NCI-H2107 (cell line): ENCODE data around the gene HNF1B.

ENCODE experiments used
- DNase-seq: peaks from one replicate; lab custom pipeline; 2025; lab: John Stamatoyannopoulos, UW

HNF1B gene

DNA sequence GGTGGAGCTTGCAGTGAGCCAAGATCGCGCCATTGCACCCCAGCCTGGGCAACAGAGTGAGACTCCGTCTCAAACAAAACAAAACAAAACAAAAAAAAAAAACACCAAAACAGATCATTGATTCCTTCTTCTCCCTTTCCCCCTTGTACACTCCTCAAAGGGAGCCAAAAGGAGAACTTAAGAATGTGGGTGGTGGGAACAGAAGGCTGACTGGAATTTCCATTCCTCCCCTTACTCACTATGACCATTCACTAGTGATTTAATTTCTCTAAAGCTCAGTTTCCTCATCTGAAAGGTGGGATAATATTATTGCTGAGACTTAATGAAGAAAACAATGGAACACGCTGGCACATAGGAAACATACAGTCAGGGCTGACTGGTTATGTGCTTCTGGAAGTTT lies 17.1 kb upstream of the HNF1B start:
- DNase-seq = no peak

- no peak for DNase-seq
These were observed 16.2 kb upstream of the HNF1B start for GRCh38 chr17:37761059-37761458.

DNA sequence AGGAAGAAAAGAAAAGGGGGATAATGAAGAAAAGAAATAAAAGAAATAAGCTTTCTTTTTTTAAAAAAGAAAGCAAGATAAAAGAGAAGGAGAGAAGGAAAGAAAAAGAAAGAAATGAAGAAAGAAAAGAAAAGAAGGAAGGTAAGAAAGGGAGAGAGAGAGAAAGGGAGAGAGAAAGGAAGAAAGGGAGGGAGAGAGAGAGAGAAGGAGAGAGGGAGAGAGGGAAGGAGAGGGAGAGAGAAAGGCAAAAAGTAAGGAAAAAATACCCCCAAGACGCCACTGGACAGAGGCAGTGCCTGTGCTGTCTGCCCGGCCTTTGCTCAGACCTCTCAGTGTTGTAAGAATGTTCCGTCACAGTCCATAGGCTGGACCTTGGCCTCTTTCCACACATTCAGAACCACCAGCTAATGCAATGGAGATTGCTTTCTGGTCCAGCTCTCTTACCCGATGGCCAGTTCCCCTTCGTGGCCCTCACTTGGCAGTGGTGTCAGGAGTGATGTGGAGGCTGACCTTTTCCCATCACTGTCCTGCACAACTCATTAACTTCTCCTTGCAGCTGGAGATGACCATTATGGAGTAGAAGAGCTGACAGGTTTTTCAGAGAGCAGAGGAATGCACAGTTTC lies 14.3 kb upstream of the HNF1B start:
- DNase-seq = no peak

DNA sequence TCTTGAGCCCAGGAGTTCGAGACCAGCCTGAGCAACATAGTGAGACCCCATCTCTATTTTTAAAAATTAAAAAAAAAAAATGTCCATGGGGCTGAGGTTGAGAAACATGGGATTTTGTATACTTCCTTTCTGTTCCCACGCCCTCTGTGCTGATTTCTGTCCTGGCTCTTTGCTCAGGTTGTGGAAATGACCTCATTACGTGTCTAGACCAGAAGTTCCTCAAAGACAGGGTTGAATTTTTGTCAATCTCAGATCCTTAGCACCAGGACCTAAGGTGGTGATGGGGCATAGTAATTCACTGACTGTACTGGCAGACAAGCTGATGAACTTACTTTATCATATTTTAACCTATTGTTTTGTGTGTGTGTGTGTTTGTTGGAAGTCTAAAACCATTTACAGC lies 11.2 kb upstream of the HNF1B start:
- DNase-seq = no peak

DNA sequence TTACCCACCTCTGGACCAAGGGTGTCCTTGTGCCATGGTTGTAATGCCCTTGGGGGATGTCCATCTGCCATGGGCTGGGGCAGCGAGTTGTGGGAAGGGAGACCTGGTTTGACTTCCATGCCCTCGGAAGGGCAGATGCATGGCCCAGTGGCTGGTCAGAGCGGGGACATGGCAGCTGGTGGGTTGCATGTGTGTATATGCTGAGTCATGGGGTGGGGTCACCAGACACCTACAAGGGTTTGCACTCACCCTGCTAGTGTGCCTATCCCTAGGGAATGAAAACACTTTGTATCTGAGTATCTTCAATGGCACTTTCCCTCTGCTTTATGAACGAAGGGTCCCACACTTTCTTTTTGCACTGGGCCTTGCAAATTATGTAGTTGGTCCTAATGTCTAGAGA lies 10.6 kb upstream of the HNF1B start:
- no peak for DNase-seq

GRCh38 chr17:37754363-37754762 lies 9.5 kb upstream of the HNF1B start:
- DNase-seq = no peak

DNA sequence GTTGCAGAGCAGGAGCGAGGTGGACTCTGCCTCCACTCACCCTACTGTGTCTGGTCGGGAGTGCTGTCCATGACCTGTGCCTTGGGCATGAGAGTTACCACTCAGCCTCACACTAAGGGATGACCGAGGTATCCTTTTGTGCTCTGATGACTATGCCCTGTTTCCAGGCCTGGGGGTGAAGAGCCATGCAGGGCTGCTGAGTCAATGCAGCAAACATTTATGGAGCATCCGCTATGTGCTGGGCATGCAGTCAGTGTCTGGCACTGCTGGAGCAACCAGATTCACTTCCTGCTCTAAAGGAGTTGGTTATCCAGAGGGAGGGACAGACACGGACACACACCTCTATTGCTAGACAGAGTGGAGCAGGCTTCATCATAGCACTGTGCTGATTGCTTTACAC lies 7.6 kb upstream of the HNF1B start:
- DNase-seq = no peak

- DNase-seq = no peak
These were observed 6.1 kb upstream of the HNF1B start for GRCh38 chr17:37750768-37751475.

GRCh38 chr17:37750292-37750691 lies 5.4 kb upstream of the HNF1B start:
- DNase-seq = no peak

- DNase-seq = no peak
These were observed 2.4 kb upstream of the HNF1B start for GRCh38 chr17:37747222-37747621.

DNA sequence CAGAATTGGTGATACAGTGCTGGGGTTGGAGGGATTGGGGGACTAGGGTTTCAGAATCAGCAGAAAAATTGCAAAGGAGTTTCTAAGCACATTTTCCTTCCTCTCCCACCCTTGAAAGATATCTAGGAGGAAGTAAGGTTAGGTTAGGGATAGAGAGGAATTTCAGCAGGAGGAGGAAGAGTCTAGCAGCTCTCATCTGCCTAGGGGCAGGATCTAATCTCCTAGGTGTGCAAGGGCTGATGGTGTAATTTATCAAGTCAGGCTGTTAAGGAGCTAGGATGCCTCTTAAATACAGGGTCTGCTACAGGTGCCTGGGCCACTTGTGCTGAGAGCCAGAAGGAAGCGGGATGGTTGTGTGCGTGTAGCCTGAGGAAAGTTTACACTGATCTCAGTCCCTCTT lies 1.8 kb upstream of the HNF1B start:
- DNase-seq = no peak

DNA sequence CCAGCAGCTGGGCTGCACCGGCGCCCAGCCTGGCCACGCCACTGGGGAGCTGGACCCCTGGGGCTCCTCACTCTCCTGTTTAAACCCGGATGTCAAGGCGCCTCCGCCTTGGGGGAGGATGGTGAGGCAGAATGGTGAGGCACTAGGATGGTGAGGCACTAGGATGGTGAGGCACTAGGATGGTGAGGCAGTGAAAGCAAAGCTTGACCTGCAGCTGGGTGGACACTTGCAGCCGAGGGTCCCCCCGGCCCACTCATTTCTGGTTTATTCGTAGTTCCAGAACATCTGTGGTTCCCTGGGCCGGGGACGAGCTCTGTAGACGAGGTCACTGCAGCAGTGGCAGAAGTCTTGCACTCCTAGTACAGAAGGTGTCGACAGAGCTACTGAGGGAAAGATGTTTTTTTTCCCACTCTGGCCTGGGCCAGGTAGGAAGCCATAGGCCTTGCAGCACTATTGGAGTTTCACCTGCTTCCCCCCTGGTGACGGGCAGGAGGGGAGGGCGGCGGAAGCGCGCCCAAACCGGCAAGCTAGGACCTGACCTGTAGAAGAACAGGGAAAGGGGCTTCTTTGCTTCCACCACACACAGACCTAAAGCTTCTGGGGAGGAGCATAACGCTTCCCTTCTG lies 1.1 kb upstream of the HNF1B start:
- no peak for DNase-seq

GRCh38 chr17:37744633-37744927 lies 279 bp downstream of the HNF1B start:
- DNase-seq = no peak

DNA sequence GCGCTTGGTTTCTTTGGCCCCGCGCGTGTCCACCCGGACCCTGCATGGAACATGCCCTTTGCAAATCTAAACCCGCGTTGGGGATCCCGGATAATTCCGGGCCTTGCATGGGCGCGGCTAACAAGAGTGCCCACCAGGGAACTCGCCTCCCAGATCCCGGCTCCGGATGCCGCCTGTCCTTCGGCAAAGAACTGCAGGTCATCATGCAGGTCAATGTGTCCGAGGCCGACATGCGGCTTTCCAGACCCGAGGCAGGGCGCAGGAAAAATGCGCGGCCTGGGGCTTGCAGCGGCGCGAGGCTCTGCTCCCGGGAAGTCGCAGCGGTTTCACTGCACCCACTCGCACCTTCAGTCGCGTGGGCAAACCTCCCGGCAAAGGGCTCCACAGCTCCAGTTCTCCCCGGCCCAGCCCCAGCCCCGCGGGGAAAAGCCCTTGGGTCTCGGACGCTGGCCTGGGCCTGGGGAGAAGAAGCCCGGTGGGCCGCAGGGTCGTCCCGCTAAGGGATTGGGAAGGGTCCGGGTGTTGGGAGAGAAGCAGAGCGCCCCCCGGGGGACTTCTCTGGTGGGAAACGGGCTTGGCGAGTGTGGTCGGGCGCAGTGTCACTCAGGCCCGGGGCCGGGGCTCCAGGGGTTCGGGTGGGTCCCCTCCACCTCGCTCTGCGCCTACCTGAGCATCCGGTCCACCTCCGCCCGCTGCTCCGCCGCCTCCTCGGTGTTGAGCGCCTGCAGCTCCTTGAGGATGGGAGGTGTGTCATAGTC lies 805 bp downstream of the HNF1B start:
- no peak for DNase-seq

DNA sequence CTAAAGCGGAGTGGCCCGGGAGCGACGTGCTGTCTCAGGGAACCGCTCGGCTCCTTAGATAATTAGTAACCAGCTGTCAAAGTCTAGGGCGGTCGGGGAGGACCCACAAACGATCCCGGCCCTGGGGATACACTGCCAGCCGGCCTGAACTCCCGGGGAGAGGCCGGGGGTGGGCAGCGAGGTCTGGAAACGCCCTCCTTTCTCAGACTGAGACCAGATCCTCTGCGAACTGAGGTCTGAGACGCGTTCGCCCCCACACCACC lies 1.3 kb downstream of the HNF1B start:
- DNase-seq = no peak

GRCh38 chr17:37742762-37743611 lies 1.9 kb downstream of the HNF1B start:
- DNase-seq = no peak

DNA sequence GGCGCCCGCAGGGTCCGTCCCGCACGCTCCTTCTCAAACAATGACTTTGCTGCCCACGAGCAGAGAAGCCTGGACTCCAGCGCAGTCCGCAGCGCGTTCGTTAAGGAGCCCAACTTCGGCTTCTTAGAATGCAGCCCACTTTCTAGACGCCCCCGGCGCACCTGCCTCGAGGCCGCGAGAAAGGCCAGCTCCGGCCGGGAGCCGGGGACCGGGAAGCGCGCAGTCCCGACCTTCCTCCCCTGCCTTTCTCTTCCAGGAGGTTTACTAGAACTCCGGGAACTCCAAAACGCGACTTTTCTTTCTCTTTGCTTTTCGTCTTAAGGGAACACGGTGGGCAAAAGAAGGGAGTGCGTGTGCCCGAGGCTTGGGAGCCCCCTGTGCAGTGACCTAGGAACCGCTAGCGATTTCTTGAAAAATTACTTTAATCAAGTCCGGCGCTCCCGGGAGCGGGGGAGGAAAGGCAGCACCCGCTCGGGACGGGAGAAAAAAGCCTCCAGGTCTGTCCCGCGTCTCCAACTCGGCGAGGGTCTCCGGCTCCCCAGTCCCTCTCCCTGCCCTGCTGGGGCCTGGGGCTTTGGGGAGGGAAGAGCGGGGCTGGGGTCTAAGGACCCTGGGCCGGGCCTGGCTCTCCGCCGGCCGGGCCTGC lies 2.6 kb downstream of the HNF1B start:
- DNase-seq = no peak

DNA sequence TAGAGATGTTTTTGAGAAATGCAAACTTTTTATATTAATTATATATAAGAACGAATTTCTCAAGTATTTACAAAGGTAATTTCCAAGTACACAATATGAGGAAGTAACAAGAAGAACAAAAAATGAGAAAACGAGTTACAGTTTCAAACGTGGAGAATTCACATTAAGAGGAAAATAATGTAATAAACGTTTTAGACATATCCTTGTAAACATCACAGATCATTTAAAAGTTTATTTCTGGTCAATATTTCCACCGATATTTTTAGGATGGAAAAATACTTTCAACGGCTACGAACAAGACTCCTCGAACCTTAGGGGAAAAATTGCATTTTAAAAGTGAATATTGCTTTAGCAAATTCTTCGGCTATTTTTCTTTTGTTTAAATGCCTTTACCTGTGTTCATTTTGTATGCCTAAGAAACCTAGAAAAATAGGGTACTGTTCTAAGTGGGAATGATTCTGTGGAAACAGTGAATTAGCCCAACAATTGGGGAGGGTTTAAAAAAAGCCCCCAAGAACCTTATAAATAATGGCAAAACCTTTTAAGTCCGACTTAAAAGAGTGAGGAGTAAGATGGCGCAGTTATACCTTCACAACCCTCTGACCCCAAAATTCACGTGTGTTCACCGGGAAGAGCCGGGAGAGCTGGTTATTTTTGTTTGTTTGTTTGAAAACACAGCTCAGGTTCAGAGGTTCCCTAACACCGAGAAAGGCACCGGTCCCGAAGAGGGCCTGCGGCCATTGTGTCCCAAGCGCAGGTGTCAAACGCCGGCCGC lies 3.3 kb downstream of the HNF1B start:
- no peak for DNase-seq

DNA sequence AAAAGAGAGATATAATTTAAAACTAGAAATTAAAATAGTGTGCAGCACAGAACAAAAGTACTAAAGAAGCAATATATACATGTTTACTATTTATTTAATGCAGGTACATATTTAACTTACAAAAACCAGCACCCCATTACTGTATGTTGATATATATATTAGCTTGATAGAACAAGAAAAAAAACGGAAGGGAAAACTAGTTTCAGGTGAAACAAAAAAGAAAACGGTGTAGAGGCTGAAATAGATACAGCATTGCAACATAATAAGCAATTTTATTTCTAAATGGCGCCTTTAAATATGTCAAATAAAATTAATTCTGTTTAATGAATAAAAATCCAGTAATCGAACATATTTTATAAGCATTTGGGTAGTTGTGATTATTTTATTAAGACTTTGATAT lies 3.9 kb downstream of the HNF1B start:
- no peak for DNase-seq

DNA sequence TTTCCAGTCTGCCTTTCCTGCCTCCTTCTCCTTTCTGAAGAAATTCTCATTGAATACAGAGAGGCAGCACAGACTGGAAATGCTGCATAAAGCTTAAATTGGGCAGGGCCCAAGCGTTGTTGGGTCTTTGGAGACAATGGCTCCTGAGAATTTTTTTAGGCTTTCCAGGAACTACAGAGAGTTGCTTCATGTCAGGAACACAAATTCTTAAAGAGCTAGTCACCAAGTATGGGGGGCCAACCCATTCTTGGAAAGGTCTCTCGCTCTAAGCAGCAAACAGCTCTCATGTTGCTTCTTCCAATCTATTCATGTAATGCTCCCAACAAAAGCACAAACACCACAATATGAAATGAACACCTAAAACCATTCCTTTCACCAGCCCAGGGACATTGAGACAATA lies 6.9 kb downstream of the HNF1B start:
- no peak for DNase-seq

DNA sequence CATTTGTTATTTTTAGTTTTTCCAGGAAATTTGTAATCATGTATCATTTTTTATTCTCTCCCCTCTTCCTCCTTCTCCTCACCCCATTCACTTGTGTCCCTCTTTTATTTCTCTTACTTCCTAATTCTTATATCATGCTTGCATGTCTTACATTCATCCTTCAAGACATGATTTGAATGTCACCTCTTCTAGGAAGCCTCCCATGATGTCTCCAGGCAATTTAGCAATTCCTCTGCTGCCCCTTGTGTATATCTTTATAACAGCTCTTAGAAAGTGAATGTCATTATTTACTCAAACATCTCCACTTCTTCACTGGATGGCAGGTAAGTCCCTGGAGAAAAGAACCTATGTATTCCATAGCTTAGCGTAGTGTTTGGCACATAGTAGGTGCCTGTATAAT lies 7.8 kb downstream of the HNF1B start:
- DNase-seq = no peak
